Activated CD4-positive, alpha-beta T cell treated with anti-CD3 and anti-CD28 coated beads for 24 hours (primary cell): ENCODE data around the gene SON.

ENCODE experiments used
- DNase-seq, 2 donors: peaks; one replicate each; pipeline ENCODE4 v3.0.0-alpha.2; 2020; ENCODE audit warnings: low read depth in 2 of 2

The SON gene

DNA sequence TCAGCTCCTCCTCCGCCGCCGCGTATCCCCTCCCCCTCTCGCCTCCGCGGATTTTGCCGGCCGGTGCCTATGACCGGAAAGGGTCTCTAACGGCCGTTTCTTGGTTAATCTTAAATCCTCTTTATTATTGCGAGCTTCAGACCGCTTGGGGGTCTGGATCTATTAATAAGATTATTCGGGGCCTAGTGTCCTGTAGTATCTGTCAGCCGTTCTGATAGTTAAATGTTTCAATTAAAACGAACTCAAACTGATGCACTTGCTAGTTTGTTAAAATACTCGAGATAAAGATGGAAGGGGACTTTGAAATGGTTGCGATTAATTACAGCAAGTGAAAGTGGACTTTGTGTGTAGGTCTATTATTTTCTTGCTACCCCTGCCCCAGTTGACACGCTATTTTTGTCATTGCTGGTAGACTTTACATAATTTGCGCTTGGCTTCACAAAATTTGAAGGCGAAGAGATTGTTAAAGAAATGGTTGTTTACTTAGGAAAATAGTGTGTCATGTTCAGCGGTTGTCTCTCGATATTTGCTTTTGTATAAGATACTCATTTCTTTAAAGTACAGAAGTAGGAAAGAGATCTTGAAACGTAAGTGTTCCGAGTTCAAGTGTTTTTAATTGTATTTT lies 779 bp downstream of the SON start:
- DNase-seq, result peak; percentile 59 to 66

DNA sequence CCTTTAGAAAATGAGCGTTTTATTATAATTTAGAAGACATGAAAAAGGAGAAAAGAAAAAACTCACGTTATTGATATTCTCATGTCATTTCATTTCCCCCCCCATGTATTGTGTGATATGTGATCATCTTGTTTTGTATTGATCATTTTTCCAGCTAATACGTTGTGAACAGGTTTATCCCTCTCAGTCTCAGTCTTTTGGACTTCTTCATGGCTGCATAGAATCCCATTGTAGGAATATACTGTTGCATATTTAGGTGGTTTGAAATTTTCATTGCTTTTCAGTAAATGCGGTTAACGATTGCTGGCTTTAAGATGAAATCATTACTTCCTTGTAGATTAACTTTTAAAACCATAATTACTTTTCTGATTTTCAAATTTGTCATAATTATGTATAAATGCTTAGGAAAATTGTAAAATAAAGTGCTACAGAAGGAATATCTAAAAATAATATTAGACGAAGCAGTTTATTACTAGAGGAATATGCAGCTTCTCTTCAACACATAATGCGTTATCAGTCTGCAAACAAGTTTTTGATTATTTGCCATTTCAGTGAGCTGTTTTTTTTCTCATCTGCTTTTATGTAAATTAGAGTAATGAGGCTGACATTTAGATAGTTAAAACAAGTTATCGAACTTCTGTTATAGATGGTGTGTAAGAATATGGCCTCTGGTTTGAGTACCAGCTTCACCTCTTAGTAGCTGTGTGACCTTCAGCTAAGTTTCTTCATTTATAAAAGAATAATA lies 1.8 kb downstream of the SON start:
- no peak for DNase-seq

DNA sequence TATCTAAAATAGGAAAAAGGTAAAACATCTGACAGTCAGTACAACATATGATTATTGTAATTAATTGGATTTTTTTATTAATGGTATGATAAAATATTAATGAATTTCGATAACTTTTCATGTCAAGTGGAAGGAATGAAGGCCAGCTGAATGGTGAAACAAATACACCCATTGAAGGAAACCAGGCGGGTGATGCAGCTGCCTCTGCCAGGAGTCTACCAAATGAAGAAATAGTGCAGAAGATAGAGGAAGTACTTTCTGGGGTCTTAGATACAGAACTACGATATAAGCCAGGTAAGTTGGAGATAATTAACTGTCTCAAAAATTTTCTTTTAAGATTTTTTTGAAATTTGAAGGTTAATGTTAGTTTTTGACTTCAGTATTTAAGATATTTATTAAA lies 3.2 kb downstream of the SON start:
- no peak for DNase-seq

DNA sequence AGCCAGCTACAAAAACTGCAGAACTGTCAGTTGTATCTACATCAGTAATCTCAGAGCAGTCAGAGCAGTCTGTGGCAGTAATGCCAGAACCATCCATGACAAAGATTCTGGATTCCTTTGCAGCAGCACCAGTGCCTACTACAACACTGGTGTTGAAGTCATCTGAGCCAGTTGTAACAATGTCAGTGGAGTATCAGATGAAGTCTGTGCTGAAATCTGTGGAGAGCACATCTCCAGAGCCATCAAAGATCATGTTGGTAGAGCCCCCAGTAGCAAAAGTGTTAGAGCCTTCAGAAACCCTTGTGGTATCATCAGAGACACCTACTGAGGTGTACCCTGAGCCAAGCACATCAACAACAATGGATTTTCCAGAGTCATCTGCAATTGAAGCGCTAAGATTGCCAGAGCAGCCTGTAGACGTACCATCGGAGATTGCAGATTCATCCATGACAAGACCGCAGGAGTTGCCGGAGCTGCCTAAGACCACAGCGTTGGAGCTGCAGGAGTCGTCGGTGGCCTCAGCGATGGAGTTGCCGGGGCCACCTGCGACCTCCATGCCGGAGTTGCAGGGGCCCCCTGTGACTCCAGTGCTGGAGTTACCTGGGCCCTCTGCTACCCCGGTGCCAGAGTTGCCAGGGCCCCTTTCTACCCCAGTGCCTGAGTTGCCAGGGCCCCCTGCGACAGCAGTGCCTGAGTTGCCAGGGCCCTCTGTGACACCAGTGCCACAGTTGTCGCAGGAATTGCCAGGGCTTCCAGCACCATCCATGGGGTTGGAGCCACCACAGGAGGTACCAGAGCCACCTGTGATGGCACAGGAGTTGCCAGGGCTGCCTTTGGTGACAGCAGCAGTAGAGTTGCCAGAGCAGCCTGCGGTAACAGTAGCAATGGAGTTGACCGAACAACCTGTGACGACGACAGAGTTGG lies 7.3 kb downstream of the SON start:
- no peak for DNase-seq

DNA sequence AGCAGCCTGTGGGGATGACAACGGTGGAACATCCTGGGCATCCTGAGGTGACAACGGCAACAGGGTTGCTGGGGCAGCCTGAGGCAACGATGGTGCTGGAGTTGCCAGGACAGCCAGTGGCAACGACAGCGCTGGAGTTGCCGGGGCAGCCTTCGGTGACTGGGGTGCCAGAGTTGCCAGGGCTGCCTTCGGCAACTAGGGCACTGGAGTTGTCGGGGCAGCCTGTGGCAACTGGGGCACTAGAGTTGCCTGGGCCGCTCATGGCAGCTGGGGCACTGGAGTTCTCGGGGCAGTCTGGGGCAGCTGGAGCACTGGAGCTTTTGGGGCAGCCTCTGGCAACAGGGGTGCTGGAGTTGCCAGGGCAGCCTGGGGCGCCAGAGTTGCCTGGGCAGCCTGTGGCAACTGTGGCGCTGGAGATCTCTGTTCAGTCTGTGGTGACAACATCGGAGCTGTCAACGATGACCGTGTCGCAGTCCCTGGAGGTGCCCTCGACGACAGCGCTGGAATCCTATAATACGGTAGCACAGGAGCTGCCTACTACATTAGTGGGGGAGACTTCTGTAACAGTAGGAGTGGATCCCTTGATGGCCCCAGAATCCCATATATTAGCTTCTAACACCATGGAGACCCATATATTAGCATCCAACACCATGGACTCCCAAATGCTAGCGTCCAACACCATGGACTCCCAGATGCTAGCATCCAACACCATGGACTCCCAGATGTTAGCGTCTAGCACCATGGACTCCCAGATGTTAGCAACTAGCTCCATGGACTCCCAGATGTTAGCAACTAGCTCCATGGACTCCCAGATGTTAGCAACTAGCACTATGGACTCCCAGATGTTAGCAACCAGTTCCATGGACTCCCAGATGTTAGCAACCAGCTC lies 8.2 kb downstream of the SON start:
- no peak for DNase-seq

DNA sequence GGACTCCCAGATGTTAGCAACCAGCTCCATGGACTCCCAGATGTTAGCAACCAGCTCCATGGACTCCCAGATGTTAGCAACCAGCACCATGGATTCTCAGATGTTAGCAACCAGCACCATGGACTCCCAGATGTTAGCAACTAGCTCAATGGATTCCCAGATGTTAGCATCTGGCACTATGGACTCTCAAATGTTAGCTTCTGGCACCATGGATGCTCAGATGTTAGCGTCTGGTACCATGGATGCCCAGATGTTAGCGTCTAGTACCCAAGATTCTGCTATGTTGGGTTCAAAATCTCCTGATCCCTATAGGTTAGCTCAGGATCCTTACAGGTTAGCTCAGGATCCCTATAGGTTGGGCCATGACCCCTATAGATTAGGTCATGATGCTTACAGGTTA lies 8.8 kb downstream of the SON start:
- no peak for DNase-seq

DNA sequence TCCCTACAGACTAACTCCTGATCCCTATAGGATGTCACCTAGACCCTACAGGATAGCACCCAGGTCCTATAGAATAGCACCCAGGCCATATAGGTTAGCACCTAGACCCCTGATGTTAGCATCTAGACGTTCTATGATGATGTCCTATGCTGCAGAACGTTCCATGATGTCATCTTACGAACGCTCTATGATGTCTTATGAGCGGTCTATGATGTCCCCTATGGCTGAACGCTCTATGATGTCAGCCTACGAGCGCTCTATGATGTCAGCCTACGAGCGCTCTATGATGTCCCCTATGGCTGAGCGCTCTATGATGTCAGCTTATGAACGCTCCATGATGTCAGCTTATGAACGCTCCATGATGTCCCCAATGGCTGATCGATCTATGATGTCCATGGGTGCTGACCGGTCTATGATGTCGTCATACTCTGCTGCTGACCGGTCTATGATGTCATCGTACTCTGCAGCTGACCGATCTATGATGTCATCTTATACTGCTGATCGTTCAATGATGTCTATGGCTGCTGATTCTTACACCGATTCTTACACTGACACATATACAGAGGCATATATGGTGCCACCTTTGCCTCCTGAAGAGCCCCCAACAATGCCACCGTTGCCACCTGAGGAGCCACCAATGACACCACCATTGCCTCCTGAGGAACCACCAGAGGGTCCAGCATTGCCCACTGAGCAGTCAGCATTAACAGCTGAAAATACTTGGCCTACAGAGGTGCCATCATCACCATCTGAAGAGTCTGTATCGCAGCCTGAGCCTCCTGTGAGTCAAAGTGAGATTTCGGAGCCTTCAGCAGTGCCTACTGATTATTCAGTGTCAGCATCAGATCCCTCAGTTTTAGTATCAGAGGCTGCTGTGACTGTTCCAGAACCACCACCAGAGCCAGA lies 9.5 kb downstream of the SON start:
- no peak for DNase-seq

DNA sequence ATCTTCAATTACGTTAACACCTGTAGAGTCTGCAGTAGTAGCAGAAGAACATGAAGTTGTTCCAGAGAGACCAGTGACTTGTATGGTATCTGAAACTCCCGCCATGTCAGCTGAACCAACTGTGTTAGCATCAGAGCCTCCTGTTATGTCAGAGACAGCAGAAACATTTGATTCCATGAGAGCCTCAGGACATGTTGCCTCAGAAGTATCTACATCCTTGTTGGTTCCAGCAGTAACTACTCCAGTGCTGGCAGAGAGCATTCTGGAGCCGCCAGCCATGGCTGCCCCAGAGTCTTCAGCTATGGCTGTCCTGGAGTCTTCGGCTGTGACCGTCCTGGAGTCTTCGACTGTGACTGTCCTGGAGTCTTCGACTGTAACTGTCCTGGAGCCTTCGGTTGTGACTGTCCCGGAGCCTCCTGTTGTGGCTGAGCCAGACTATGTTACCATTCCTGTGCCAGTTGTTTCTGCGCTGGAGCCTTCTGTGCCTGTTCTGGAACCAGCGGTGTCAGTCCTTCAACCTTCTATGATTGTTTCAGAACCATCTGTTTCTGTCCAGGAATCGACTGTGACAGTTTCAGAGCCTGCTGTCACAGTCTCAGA lies 10.3 kb downstream of the SON start:
- no peak for DNase-seq

DNA sequence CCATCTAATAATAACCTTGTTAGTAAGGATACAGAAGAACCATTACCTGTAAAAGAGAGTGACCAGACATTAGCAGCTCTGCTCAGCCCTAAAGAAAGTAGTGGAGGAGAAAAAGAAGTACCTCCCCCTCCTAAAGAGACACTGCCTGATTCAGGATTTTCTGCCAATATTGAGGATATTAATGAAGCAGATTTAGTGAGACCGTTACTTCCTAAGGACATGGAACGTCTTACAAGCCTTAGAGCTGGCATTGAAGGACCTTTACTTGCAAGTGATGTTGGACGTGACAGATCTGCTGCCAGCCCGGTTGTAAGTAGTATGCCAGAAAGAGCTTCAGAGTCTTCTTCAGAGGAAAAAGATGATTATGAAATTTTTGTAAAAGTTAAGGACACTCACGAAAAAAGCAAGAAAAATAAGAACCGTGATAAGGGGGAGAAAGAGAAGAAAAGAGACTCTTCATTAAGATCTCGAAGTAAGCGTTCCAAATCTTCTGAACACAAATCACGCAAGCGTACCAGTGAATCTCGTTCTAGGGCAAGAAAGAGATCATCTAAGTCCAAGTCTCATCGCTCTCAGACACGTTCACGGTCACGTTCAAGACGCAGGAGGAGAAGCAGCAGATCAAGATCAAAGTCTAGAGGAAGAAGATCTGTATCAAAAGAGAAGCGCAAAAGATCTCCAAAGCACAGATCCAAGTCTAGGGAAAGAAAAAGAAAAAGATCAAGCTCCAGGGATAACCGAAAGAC lies 11.6 kb downstream of the SON start:
- no peak for DNase-seq

DNA sequence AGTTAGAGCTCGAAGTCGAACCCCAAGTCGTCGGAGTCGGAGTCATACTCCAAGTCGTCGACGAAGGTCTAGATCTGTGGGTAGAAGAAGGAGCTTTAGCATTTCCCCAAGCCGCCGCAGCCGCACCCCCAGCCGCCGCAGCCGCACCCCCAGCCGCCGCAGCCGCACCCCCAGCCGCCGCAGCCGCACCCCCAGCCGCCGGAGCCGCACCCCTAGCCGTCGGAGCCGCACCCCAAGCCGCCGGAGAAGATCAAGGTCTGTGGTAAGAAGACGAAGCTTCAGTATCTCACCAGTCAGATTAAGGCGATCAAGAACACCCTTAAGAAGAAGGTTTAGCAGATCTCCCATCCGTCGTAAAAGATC lies 12.1 kb downstream of the SON start:
- no peak for DNase-seq

DNA sequence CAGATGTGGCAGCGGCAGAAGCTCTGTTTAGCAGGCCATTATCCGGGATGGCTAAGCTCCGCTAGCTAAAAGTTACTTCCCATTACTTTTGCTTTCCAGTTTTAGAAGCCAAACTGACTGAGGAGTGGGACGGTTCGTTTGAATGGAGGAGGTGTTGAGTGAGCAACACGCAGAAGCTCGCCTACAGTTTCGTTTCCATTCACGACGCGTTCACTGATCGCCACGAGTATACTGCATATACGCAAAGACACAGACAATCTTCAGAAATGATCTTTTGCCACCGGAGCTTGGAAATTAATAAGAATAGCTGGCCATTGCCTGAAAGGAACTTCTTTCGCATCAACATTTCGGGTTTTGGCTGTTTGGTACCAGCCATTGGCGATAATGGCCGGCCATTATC lies 14.6 kb downstream of the SON start:
- no peak for DNase-seq

DNA sequence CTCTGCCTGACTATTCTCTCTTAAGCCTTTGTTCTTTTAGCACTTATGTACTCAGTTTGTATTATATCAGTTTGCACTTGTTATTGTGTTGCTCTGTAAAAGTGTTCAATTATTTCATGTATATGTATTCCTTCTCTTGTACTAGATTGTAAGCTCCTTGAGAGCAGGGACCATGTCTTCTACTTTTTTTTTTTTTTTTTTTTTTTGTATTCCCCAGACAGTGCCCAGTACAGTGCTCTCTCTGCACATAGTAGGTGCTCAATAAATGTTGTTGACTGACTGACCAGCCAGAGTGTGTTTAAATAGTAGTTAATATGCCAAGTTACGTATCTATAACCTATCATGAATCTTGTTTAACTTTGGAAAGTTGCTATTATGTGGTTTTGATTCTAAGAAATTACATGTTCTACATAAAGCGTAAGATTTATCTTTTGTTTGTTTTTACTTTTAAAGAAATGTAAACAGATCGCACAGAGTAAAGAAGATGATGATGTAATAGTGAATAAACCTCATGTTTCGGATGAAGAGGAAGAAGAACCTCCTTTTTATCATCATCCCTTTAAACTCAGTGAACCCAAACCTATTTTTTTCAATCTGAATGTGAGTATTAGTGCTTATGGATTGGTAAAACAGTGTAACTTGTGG lies 16.1 kb downstream of the SON start:
- DNase-seq, result no peak

DNA sequence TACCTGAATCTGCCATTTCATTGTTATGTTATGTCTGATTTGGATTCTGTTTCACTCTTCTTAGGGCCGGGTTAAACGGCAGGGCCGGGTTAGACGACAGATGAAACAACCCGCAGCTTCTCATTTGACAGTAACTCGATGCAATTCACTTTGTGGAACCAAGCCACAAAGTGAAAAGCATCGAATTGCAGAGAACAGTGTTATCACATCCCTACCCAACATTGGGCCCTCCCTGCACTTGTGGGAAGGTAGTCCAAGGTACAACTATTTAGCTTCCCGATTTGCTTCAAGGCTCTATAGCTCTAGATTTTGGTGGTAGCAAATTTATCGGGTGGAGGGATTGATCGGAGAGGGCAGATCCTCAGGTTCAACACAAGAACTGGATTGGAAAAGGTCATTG lies 17.0 kb downstream of the SON start:
- DNase-seq, result no peak

DNA sequence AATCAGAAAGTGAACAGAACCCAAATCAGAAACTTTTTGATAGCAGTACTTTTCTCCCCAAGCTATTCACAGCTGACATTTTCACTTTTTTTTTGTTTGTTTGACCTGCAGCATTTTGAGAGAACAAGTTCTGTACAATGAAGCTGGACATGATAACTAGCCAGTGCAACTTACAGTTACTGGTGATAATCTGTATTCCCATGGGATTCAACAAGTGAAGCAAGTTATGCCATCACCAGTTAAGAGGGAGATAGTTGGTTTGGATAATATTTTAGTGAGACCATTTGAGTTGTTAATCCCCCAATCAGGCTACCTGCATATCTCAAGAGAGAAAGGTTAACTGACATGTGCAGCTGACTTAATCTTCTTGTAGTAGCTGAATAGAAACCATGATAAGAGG lies 18.1 kb downstream of the SON start:
- no peak for DNase-seq

DNA sequence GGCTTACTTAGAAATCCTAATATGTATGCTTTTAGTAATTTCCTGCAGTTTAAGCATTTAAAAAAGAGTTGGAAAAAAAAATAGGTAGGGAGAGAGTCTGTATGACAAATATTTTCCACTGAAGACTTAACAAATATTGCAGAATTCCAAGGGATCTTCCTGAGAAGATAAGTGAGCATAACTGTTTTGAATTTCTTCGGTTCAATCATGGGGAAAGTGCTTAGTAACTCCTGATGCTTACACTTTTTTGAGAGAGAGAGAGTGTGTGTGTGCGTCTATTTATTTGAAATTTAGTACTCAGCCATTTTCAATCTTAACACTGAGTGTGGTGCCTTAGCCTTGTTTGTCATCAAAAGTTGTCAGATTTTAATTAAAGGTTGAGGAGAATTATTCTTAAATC lies 18.5 kb downstream of the SON start:
- no peak for DNase-seq

DNA sequence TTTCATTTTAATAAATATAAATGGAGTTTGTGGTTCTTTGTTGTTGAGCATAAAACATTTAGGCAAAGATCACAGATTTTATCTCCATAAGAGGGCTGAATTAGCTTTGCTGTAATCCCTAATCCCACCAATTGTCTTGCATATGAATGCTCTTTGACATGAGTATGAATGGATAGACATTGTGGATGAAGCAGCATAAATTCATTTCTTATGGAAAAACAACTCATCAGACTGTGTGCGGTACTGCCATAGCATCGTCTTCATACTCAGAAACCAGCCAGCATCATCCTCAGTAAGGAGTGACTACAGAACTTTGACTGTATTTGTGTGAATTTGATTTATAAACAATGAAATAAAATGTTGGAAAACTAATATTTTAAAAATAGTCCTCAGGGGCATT lies 19.6 kb downstream of the SON start:
- DNase-seq, result no peak

DNA sequence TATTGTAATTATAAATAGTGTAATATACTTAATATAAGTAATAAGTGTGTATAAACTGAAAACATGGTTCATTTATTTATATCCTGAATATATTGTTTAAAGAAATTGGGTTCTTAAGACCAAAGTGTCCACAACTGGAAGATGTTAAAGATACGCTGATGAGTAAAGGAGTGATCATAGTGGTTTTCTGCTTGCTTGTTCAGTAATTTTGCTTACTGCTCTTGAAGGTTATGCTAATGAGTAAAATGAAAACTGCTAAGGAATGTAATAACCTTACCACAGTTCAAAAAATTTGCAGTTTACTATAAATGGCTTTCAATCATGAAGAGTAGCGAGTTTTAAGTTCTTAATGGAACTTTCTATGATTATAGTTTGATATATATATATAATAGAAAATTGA lies 23.7 kb downstream of the SON start:
- DNase-seq, result no peak

DNA sequence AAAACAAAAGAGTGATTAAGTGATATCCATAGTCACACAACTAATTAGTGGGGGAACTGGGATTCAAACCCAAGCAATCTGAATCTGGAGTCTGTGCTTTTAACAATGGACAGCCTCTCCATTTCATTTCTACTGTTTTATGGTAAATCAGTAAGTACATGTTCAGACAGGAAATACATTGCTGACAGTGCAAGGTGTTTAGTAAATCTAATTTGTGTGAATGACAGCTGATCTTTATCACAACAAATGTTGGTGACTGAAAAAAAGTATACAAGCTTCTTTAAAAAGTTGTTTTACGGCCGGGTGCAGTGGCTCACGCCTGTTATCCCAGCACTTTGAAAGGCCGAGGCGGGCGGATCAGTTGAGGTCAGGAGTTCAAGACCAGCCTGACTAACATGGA lies 25.1 kb downstream of the SON start:
- no peak for DNase-seq

DNA sequence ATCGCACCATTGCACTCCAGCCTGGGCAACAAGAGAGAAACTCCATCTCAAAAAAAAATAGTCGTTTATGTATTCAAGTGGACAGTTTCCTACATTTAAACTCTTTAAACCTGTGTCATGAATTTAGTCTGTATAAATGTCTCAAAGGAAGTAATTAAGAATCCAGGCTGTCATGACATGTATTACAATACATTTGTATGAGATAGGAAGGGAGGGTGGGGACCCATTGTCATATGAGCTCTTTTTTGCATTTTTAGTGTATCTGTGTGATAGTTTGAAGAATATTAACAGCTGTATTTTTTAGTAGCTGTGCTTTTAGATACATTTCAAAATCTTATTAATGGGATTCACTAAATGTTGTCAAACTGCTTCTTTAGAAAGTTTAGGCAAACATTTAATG lies 25.6 kb downstream of the SON start:
- no peak for DNase-seq
